ENCODE results near the gene KLF9. TPM values are rescaled to one million over a fixed set of nuclear protein-coding genes. Genes with fewer than 3 reads are reported as not detected.

KLF9 gene
- total RNA-seq, result 52.8 TPM
- long read RNA-seq, partial matches to known transcripts, result 0 of 4 reads
- long read RNA-seq, other reads (novel, unspliced or antisense), result 4 of 4 reads

- Histone ChIP-seq H3K36me3 (no peaks in the 10 kb centered on the region), H3K9me3 (replicated peaks) (no peaks in the 10 kb centered on the region), H3K27me3 (ENCODE audit: low read depth) (no peaks in the 10 kb centered on the region), H3K4me3 (peak within 1 kb of the TSS; percentile 88), H3K4me1 (peaks cover 77% of the 10 kb centered on the region), H3K27ac (replicated peaks) (peak within 1 kb of the TSS; percentile 100)
- intact Hi-C loops (cut with micrococcal nuclease), result no loop called here
- peak; percentile 90 for DNase-seq
- no peak for TF ChIP-seq CTCF (IDR thresholded peaks at IDR 0.05; ENCODE audit: borderline replicate concordance)
These were observed at the start of gene KLF9 for GRCh38 chr9:70413799-70414775. Gene KLF9 (minus strand): TSS chr9:70414657. CDS start chr9:70413363, 1,294 bp downstream.

GRCh38 chr9:70463877-70464276, 49.4 kb upstream of the KLF9 start:
- intact Hi-C loops (cut with micrococcal nuclease), result no loop called here
- Histone ChIP-seq H3K4me1 (peaks cover 34% of the 10 kb centered on the region), H3K9me3 (replicated peaks) (no peaks in the 10 kb centered on the region), H3K36me3 (no peaks in the 10 kb centered on the region), H3K27ac (replicated peaks) (no peak overlapping the region), H3K27me3 (ENCODE audit: low read depth) (no peaks in the 10 kb centered on the region), H3K4me3 (no peak overlapping the region)
- DNase-seq, result no peak
- TF ChIP-seq CTCF (IDR thresholded peaks at IDR 0.05; ENCODE audit: borderline replicate concordance), result no peak

- TF ChIP-seq CTCF (IDR thresholded peaks at IDR 0.05; ENCODE audit: borderline replicate concordance), result no peak
- intact Hi-C loops (cut with micrococcal nuclease), result no loop called here
- Histone ChIP-seq H3K4me3 (no peak overlapping the region), H3K36me3 (no peaks in the 10 kb centered on the region), H3K9me3 (replicated peaks) (no peaks in the 10 kb centered on the region), H3K4me1 (peaks cover 19% of the 10 kb centered on the region), H3K27ac (replicated peaks) (no peak overlapping the region), H3K27me3 (ENCODE audit: low read depth) (no peaks in the 10 kb centered on the region)
- no peak for DNase-seq
These were observed 47.8 kb upstream of the KLF9 start for GRCh38 chr9:70462300-70462699.

- no peaks in the 10 kb centered on the region for H3K36me3 ChIP-seq
- H3K27ac ChIP-seq (replicated peaks), result no peak overlapping the region
- no peaks in the 10 kb centered on the region for H3K9me3 ChIP-seq (replicated peaks)
- no peaks in the 10 kb centered on the region for H3K27me3 ChIP-seq (ENCODE audit: low read depth)
- DNase-seq, result no peak
- H3K4me1 ChIP-seq, result peaks cover 12% of the 10 kb centered on the region
- intact Hi-C loops (cut with micrococcal nuclease), result no loop called here
- no peak for TF ChIP-seq CTCF (IDR thresholded peaks at IDR 0.05; ENCODE audit: borderline replicate concordance)
- no peak overlapping the region for H3K4me3 ChIP-seq
These were observed 42.8 kb upstream of the KLF9 start for GRCh38 chr9:70457235-70457634.

- intact Hi-C loops (cut with micrococcal nuclease), result no loop called here
- peak overlapping the region; percentile 32 for H3K27ac ChIP-seq (replicated peaks)
- H3K9me3 ChIP-seq (replicated peaks), result no peaks in the 10 kb centered on the region
- no peak for DNase-seq
- no peaks in the 10 kb centered on the region for H3K36me3 ChIP-seq
- H3K4me1 ChIP-seq, result peaks cover 15% of the 10 kb centered on the region
- no peak overlapping the region for H3K4me3 ChIP-seq
- H3K27me3 ChIP-seq (ENCODE audit: low read depth), result no peaks in the 10 kb centered on the region
- no peak for TF ChIP-seq CTCF (IDR thresholded peaks at IDR 0.05; ENCODE audit: borderline replicate concordance)
These were observed 41.7 kb upstream of the KLF9 start for GRCh38 chr9:70455993-70456704.
